B cell (primary cell): ENCODE data around the gene UBAC2.

Source experiments
- CTCF ChIP-seq: fragments of 200-600 bp; IDR thresholded peaks from one replicate; pipeline ENCODE4 v1.8.0; 2022; ENCODE audit warnings: antibody characterized with exemption, mild to moderate bottlenecking
- EZH2 ChIP-seq: IDR thresholded peaks from 2 replicates; pipeline ENCODE4 v1.6.1; 2012; ENCODE audit warnings: borderline replicate concordance, low read depth, mild to moderate bottlenecking, moderate library complexity, low read length; ENCODE audit not compliant: insufficient read depth, poor library complexity, severe bottlenecking

GRCh38 chr13:99352351-99353245, 151.9 kb downstream of the UBAC2 start:
- TF ChIP-seq EZH2: no peak
- no peak for TF ChIP-seq CTCF
